Placental epithelial cell (primary cell): ENCODE data around the gene SLC39A7. TPM values are rescaled to one million over a fixed set of nuclear protein-coding genes. Genes with fewer than 3 reads are reported as not detected.

Source experiments
- small RNA-seq: library from RNA; depleted of rRNA; stranded (forward); fragments of <200 nt; gene quantifications from one replicate; pipeline ENCODE3, GENCODE V24; 2012
- total RNA-seq: library from RNA; depleted of rRNA; stranded (reverse); fragments of >200 nt; gene quantifications from 2 replicates; pipeline ENCODE4 v1.2.3, GENCODE V29; 2012

SLC39A7 gene
- 131 and 148 TPM in 2 replicates for total RNA-seq

GRCh38 chr6:33200219-33201146, at the start of gene SLC39A7, which contains the start of gene RXRB:
Gene SLC39A7 (plus strand): TSS chr6:33200867. CDS start chr6:33201246, 379 bp downstream.
Gene RXRB (minus strand): TSS chr6:33200665. CDS start chr6:33200476, 189 bp downstream.

GRCh38 chr6:33192105-33192646, 8.5 kb upstream of the SLC39A7 start, which contains the start of gene COL11A2:
Gene COL11A2 (minus strand): TSS chr6:33192467. CDS start chr6:33192240, 227 bp downstream.

GRCh38 chr6:33204415-33205190, 3.9 kb downstream of the SLC39A7 start, which contains the start of gene HSD17B8:
Gene HSD17B8 (plus strand): TSS chr6:33204655. CDS start chr6:33204669, 14 bp downstream.

GRCh38 chr6:33208091-33208967, 7.7 kb downstream of the SLC39A7 start, which contains the start of gene RING1:
Gene RING1 (plus strand): TSS chr6:33208500. CDS start chr6:33208823, 323 bp downstream.

Small RNA genes lying within 50 kb of the gene (small RNA-seq; reads per million reads assigned to genes)
- gene MIR219A1 = 0.95 reads per million, percentile 54 among the genes with 10 or more reads in this experiment
- gene RNY4P10 = 0.26 reads per million

Other genes with a start within 250 kb of the SLC39A7 start
- gene HLA-DMA, start 247.8 kb upstream of the SLC39A7 start, total RNA-seq = 3.1 and 6.3 TPM in 2 replicates
- gene BRD2, start 232.3 kb upstream of the SLC39A7 start, total RNA-seq = 144 and 181 TPM in 2 replicates
- not detected in 2 replicates for gene HLA-DOA, start 191.3 kb upstream of the SLC39A7 start, total RNA-seq
- gene HLA-DPA1, start 127.2 kb upstream of the SLC39A7 start, total RNA-seq = 9.0 and 14.9 TPM in 2 replicates
- gene HLA-DPB1, start 124.9 kb upstream of the SLC39A7 start, total RNA-seq = 46.8 and 57.7 TPM in 2 replicates
- 0.22 and 0.39 TPM in 2 replicates for gene COL11A2, start 8.4 kb upstream of the SLC39A7 start, total RNA-seq
- gene RXRB, start 202 bp upstream of the SLC39A7 start, total RNA-seq = 30.6 and 32.2 TPM in 2 replicates
- 5.9 and 8.0 TPM in 2 replicates for gene HSD17B8, start 3.8 kb downstream of the SLC39A7 start, total RNA-seq
- gene RING1, start 7.6 kb downstream of the SLC39A7 start, total RNA-seq = 26.2 and 44.4 TPM in 2 replicates
- gene VPS52, start 71.0 kb downstream of the SLC39A7 start, total RNA-seq = 45.5 and 62.4 TPM in 2 replicates
- 1,662 and 2,917 TPM in 2 replicates for gene RPS18, start 71.2 kb downstream of the SLC39A7 start, total RNA-seq
- gene B3GALT4, start 76.3 kb downstream of the SLC39A7 start, total RNA-seq = 29.3 and 38.5 TPM in 2 replicates
- 61.6 and 62.8 TPM in 2 replicates for gene WDR46, start 88.4 kb downstream of the SLC39A7 start, total RNA-seq
- gene PFDN6, start 88.7 kb downstream of the SLC39A7 start, total RNA-seq = 16.5 and 29.7 TPM in 2 replicates
- 86.5 and 107 TPM in 2 replicates for gene RGL2, start 98.1 kb downstream of the SLC39A7 start, total RNA-seq
- gene TAPBP, start 113.2 kb downstream of the SLC39A7 start, total RNA-seq = 152 and 157 TPM in 2 replicates
- gene ZBTB22, start 116.9 kb downstream of the SLC39A7 start, total RNA-seq = 26.8 and 29.8 TPM in 2 replicates
- gene DAXX, start 122.1 kb downstream of the SLC39A7 start, total RNA-seq = 29.4 and 31.0 TPM in 2 replicates
- gene KIFC1, start 191.0 kb downstream of the SLC39A7 start, total RNA-seq = 7.5 and 11.0 TPM in 2 replicates
- gene PHF1, start 210.1 kb downstream of the SLC39A7 start, total RNA-seq = 19.6 and 23.6 TPM in 2 replicates
- 111 and 204 TPM in 2 replicates for gene CUTA, start 217.2 kb downstream of the SLC39A7 start, total RNA-seq
- 6.8 and 14.9 TPM in 2 replicates for gene SYNGAP1, start 219.2 kb downstream of the SLC39A7 start, total RNA-seq